VCaP (cell line): ENCODE measurements around the gene ASH1L.

Experiments
- H3K27ac ChIP-seq: fragments of 450-650 bp; 2 replicates; pipeline ENCODE4 v1.5.1; 2017
- CTCF ChIP-seq: fragments of 450-650 bp; conservative IDR thresholded peaks from 2 replicates; pipeline ENCODE4 v1.5.1; 2017; ENCODE audit warnings: mild to moderate bottlenecking, moderate library complexity

Gene ASH1L

GRCh38 chr1:155324037-155324716, 238.4 kb downstream of the ASH1L start:
- no peak for TF ChIP-seq CTCF
- H3K27ac ChIP-seq, result peak overlapping the region; percentile 86

GRCh38 chr1:155323729-155324036, 238.9 kb downstream of the ASH1L start:
- H3K27ac ChIP-seq, result peak overlapping the region; percentile 86
- no peak for TF ChIP-seq CTCF

- TF ChIP-seq CTCF, result peak; percentile 92
- peak overlapping the region; percentile 86 for H3K27ac ChIP-seq
These were observed 239.5 kb downstream of the ASH1L start for GRCh38 chr1:155322953-155323728.

GRCh38 chr1:155322571-155322952, 240.0 kb downstream of the ASH1L start:
- no peak for TF ChIP-seq CTCF

GRCh38 chr1:155321639-155322503, 240.7 kb downstream of the ASH1L start:
- TF ChIP-seq CTCF, result no peak
- peak overlapping the region; percentile 86 for H3K27ac ChIP-seq

More at GRCh38 chr1:155322571-155322952, 240.0 kb downstream of the ASH1L start:
- H3K27ac ChIP-seq, result peak overlapping the region; percentile 86

GRCh38 chr1:155320661-155321617, 241.7 kb downstream of the ASH1L start, which contains the start of gene RUSC1:
Gene RUSC1 (plus strand): TSS chr1:155320894. CDS start chr1:155321774, 880 bp downstream.
- no peak for TF ChIP-seq CTCF
- H3K27ac ChIP-seq, result peak within 1 kb of the TSS; percentile 86
